ENCODE data around the gene MRPL23.

The MRPL23 gene

DNA sequence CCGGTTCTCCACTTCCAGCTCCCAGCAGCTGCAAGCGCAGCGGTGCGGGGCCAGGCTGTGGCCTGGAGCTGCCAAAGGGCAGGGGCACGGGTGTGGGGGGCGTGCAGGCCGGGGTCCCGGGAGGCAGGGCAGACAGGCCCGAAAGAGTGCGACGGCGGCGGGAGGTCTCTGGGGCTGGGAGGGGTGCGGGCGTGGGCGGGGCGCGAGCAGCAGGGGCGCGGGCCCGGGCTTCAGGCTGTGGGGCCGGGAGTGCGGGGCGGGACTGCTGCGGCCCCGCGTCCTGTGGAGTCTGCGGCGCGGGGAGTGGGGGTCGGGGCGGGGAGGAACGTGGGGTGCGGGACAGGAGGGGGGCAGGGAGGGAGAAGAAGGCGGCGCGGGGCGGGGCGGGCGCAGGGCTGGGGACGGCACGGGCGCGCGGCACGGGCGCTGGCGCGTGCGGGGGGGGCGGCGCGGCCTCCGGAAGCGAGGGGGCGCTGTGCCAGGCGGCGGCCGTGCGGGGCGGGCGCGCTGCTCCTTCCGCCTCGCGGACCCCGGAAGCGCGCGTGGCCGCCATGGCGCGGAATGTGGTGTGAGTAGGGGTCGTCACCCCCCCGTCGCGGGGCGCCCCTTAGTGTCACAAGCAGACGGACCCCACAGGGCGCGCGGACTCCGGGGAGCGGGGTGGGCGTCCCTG, at the start of gene MRPL23:
Gene MRPL23 (plus strand): TSS at position 521 of the 673 bp plus-strand sequence. CDS start 31 bp downstream, at position 552.
- H3K27me3 ChIP-seq (ENCODE audit: insufficient read depth, low read depth, severe bottlenecking), result no peaks in the 10 kb centered on the region
- no peaks in the 10 kb centered on the region for H3K36me3 ChIP-seq
- no peak within 1 kb of the TSS for H3K4me3 ChIP-seq (ENCODE audit: low read depth, low read length)
- TF ChIP-seq, protein P1, sequence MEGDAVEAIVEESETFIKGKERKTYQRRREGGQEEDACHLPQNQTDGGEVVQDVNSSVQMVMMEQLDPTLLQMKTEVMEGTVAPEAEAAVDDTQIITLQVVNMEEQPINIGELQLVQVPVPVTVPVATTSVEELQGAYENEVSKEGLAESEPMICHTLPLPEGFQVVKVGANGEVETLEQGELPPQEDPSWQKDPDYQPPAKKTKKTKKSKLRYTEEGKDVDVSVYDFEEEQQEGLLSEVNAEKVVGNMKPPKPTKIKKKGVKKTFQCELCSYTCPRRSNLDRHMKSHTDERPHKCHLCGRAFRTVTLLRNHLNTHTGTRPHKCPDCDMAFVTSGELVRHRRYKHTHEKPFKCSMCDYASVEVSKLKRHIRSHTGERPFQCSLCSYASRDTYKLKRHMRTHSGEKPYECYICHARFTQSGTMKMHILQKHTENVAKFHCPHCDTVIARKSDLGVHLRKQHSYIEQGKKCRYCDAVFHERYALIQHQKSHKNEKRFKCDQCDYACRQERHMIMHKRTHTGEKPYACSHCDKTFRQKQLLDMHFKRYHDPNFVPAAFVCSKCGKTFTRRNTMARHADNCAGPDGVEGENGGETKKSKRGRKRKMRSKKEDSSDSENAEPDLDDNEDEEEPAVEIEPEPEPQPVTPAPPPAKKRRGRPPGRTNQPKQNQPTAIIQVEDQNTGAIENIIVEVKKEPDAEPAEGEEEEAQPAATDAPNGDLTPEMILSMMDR (IDR thresholded peaks at IDR 0.05; ENCODE audit: low read depth, low read length), result no peak
- no peaks in the 10 kb centered on the region for H3K9me3 ChIP-seq (ENCODE audit: severe bottlenecking)
- no peak within 1 kb of the TSS for H3K27ac ChIP-seq
- DNase-seq, result no peak

DNA sequence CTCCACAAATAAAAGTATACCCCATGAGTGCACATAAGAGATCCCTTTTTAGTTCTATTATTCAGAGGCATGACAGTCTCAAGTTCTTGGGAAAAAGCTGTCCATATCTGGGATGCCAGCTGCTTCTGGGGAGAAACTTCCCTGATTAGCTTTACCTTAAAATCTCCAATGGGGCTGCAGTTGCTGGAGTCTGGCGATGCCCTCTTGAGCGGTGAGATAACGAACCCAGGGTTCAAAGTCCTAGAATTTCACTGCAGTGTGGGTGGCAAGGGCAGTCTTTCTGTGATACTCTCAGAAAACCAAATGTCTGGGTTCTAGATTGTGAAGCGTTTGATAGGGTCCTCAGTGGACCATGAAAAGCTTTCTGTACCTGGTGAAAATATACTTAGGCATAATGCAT, 48.0 kb upstream of the MRPL23 start:
- H3K27ac ChIP-seq, result no peak overlapping the region
- no peaks in the 10 kb centered on the region for H3K9me3 ChIP-seq (ENCODE audit: severe bottlenecking)
- TF ChIP-seq, protein P1 (IDR thresholded peaks at IDR 0.05; ENCODE audit: low read depth, low read length), result no peak
- peaks cover 92% of the 10 kb centered on the region for H3K27me3 ChIP-seq (ENCODE audit: insufficient read depth, low read depth, severe bottlenecking)
- DNase-seq, result no peak
- no peaks in the 10 kb centered on the region for H3K36me3 ChIP-seq
- H3K4me3 ChIP-seq (ENCODE audit: low read depth, low read length), result no peak overlapping the region

DNA sequence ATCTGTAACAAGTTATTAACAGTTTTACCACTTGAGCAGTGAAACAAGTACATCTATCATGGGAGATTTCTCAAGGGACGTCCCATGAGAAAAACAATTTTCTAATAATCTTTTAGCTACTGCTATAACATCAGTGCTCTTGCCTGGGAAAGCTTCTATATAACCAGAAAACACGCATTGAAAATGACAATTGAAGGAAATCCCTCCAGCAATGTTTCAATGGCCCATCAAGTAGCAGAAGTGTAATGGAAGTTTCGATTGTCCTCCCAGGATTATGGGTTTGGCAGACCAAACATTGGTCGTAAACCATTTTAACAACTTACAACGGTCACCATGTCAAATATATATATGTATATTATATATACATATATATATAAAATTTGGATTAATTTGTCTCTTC, 47.4 kb upstream of the MRPL23 start:
- no peaks in the 10 kb centered on the region for H3K36me3 ChIP-seq
- H3K9me3 ChIP-seq (ENCODE audit: severe bottlenecking), result no peaks in the 10 kb centered on the region
- no peak overlapping the region for H3K4me3 ChIP-seq (ENCODE audit: low read depth, low read length)
- TF ChIP-seq, protein P1 (IDR thresholded peaks at IDR 0.05; ENCODE audit: low read depth, low read length), result no peak
- H3K27ac ChIP-seq, result no peak overlapping the region
- H3K27me3 ChIP-seq (ENCODE audit: insufficient read depth, low read depth, severe bottlenecking), result peaks cover 94% of the 10 kb centered on the region
- no peak for DNase-seq

DNA sequence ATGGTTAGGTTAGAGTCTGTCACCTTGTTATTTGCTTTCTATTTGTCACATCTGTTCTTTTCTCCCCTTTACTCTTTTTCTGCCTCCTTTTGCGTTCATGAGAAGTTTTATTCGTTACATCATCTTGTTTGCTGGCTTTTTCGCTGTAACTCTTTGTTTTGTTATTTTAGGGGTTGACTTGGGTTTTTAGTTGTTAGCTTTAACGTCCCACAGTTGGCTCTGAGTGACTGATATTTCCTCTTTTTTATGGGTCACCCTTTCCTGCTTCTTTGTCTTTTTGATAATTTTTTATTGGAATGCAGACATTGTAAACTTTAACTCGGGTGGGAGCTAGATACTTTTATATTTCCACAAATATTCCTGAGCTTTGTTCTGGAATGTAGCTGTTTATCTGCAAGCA, 41.0 kb upstream of the MRPL23 start:
- DNase-seq, result no peak
- Histone ChIP-seq H3K27me3 (ENCODE audit: insufficient read depth, low read depth, severe bottlenecking) (peaks cover 94% of the 10 kb centered on the region), H3K9me3 (ENCODE audit: severe bottlenecking) (no peaks in the 10 kb centered on the region), H3K36me3 (no peaks in the 10 kb centered on the region), H3K27ac (no peak overlapping the region), H3K4me3 (ENCODE audit: low read depth, low read length) (no peak overlapping the region)
- TF ChIP-seq, protein P1 (IDR thresholded peaks at IDR 0.05; ENCODE audit: low read depth, low read length), result no peak

DNA sequence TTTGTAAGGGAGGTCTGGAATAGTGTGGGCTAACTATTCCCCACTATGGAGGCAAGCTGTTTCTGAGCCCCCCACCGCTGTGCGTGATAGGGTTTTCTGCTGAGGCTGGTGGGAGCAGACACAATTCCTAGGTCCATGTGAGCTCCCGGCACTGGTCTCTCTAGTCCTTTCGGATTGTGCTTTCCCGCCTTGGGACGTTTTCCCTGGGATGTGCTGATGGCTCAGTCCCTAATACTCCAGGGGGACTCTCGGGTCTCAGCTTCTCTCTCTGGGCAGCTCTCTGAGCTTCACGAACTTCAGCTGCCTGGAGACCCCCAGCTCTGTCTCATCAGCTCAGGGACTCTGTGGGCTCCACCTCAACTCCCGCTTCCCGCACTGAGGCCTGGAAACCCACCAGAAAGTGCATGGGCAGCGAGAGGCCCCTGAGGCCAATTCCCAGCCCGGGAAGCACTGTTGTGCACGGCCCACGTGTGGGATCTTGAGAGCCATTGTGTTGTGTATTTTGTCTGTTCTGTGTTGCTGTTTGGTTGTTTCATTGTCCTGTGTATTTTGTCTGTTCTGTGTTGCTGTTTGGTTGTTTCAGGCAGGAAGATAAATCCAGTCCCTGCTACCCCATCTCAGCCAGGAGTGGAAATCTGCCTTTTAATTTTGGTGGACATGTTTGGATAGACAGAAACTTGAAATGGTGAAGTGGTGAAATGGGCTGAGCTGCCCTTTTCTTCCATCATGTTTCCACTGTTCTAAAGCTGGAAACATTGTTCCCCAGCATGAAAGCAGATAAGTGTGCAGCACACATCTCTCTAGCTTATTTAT, 40.3 kb upstream of the MRPL23 start:
- Histone ChIP-seq H3K27me3 (ENCODE audit: insufficient read depth, low read depth, severe bottlenecking) (peaks cover 88% of the 10 kb centered on the region), H3K9me3 (ENCODE audit: severe bottlenecking) (no peaks in the 10 kb centered on the region)

More for the DNA sequence above, 40.3 kb upstream of the MRPL23 start:
- H3K4me3 ChIP-seq (ENCODE audit: low read depth, low read length), result no peak overlapping the region
- no peaks in the 10 kb centered on the region for H3K36me3 ChIP-seq
- TF ChIP-seq, protein P1 (IDR thresholded peaks at IDR 0.05; ENCODE audit: low read depth, low read length), result no peak
- DNase-seq, result no peak
- no peak overlapping the region for H3K27ac ChIP-seq
